ENCODE data around the gene RSL1D1. TPM values are rescaled to one million over a fixed set of nuclear protein-coding genes. Genes with fewer than 3 reads are reported as not detected.
"Not testable (repeated sequence)": the region's sequence is repeated elsewhere in the genome, so short reads cannot be mapped to it uniquely, and the experiment has no call there.

RSL1D1 gene
- total and polyA plus RNA-seq, 2 of the 8 experiments (the other 6 are each of a cell fraction or from before 2014, with no cell fraction given): 41.3 to 292 TPM

DNA sequence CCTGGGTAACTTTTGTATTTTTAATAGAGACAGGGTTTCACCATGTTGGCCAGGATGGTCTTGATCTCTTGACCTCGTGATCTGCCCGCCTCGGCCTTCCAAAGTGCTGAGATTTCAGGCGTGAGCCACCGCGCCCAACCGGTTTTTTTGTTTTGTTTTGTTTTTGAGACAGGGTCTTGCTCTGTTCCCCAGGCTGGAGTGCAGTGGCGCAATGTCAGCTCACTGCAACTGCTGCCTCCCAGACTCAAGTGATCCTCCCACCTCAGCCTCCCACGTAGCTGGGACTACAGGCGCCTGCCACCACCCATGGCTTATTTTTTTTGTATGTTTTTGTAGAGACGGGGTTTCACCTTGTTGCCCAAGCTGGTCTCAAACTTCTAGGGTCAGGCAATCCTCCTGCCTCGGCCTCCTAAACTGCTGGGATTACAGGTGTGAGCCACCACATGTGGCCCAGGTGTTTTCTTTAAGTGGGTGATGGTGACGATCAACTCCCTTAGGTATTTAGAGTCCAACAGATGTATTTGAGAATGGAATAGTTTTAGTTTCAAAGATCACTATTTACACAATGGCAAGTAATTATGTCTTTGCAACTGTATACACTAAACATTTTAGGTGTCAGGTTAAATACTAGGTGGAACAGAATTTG, 25.7 kb downstream of the RSL1D1 start:
- not testable (repeated sequence) for H3K9ac ChIP-seq (replicated peaks in 1 of 4; ENCODE audit: extremely low read depth in 1 of 4, low read depth in 3 of 4, low read length in 3 of 4); H2BK120ac ChIP-seq (replicated peaks; ENCODE audit: low read depth, low read length); H3K23me2 ChIP-seq (ENCODE audit: low read depth, low read length); H3K79me1 ChIP-seq (ENCODE audit: low read depth, low read length); H3K23ac ChIP-seq (ENCODE audit: insufficient read length); DNase-seq (ENCODE audit: low read depth in 1 of 2, low spot score in 2 of 2); H4K8ac ChIP-seq (ENCODE audit: extremely low read depth, insufficient read depth, low read length); H3K18ac ChIP-seq (ENCODE audit: extremely low read depth, low read length); H3K27ac ChIP-seq (ENCODE audit: low read depth, low read length); H3K36me3 ChIP-seq (ENCODE audit: control insufficient read depth in 2 of 4, insufficient read depth in 4 of 4, low read length in 3 of 4); H2BK20ac ChIP-seq (ENCODE audit: low read length); H2BK5ac ChIP-seq (ENCODE audit: low read depth, low read length); H3K14ac ChIP-seq (ENCODE audit: insufficient read length); H3K56ac ChIP-seq (replicated peaks; ENCODE audit: insufficient read length, low read depth, low read length); H4K5ac ChIP-seq (ENCODE audit: insufficient read length, low read depth, low read length); FAIRE-seq; H2AK5ac ChIP-seq (ENCODE audit: low read depth, low read length); H3K9me3 ChIP-seq (ENCODE audit: insufficient read depth in 2 of 2, low read depth in 1 of 2, low read length in 1 of 2); H2AFZ ChIP-seq (ENCODE audit: low read length); H2BK12ac ChIP-seq (ENCODE audit: low read depth, low read length); H2BK15ac ChIP-seq (ENCODE audit: low read length); H3K27me3 ChIP-seq (replicated peaks in 1 of 4; ENCODE audit: control insufficient read depth in 3 of 4, extremely low read depth in 1 of 4, insufficient read depth in 3 of 4, low read length in 3 of 4); H3K4me2 ChIP-seq (ENCODE audit: insufficient read depth in 1 of 2, low read depth in 2 of 2, low read length in 2 of 2); H4K91ac ChIP-seq (replicated peaks; ENCODE audit: insufficient read length, low read length); H4K20me1 ChIP-seq (replicated peaks in 1 of 2; ENCODE audit: control insufficient read depth in 1 of 2, insufficient read depth in 2 of 2, low read length in 2 of 2); H3K79me2 ChIP-seq (ENCODE audit: control insufficient read depth in 1 of 2, insufficient read depth in 2 of 2, low read length in 2 of 2); H3K4ac ChIP-seq (replicated peaks; ENCODE audit: insufficient read length, low read depth, low read length); H3K4me3 ChIP-seq (ENCODE audit: extremely low read depth in 1 of 4, insufficient read depth in 2 of 4, low read depth in 3 of 4, low read length in 4 of 4); H3K4me1 ChIP-seq (replicated peaks in 1 of 4; ENCODE audit: control insufficient read depth in 3 of 4, insufficient read depth in 4 of 4, low read length in 3 of 4)
- CTCF ChIA-PET (ENCODE audit: partially characterized antibody): interaction anchor here (0.7 to 1.7 kb wide), 2 partner anchors 16 to 28 kb away, joined by 3 to 5 read pairs; partner anchors contain the start of gene ZC3H7A
- POLR2A ChIA-PET (ENCODE audit: partially characterized antibody): interaction anchor here (0.6 kb wide), 1 partner anchor 1208 kb away, joined by 3 read pairs; no protein-coding TSS in a partner anchor
- 90% methylated on average over 13 of the region's 13 CpGs; no CpG with 5 or more reads in 1 of the 2 experiments for WGBS, 2 experiments (ENCODE audit: extremely low coverage in 1 of 2, insufficient coverage in 1 of 2, insufficient read length in 1 of 2, insufficient replicate concordance in 2 of 2, low coverage in 1 of 2, low lambda C conversion rate in 2 of 2, missing lambda C conversion rate in 1 of 2)

Measured in H1 (cell line).